ENCODE results near the gene ITPRIPL2.

The ITPRIPL2 gene

GRCh38 chr16:19130852-19131824 is 17.4 kb downstream of the ITPRIPL2 start:
- DNase-seq (ENCODE audit: low read depth): peak; percentile 91
- no peak overlapping the region for H3K4me3 ChIP-seq (ENCODE audit: control insufficient read depth, low read depth, low read length)
- TF ChIP-seq CTCF (conservative IDR thresholded peaks at IDR 0.05; ENCODE audit: control insufficient read depth, insufficient read depth, low read depth, low read length): no peak

DNA sequence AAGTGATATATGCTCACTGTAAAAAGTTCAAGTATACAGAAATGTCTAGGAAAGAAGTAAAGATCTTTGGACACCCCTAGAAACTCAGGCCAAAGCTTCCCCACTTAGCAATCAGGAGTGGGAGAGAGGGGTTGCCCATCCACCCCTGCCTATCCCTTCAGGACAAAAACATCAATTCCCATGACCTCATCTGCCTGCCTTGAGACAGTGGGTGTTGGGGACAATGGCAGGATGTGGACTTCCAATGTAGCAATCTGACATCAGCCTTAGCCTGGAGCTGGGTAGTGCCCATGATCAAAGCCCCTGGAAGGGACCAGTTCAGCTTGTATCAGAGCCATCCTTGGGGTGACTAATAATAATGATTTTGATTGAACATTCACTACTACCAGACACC is 18.1 kb downstream of the ITPRIPL2 start:
- no peak for DNase-seq (ENCODE audit: low read depth)
- no peak for TF ChIP-seq CTCF (conservative IDR thresholded peaks at IDR 0.05; ENCODE audit: control insufficient read depth, insufficient read depth, low read depth, low read length)
- H3K4me3 ChIP-seq (ENCODE audit: control insufficient read depth, low read depth, low read length): no peak overlapping the region

GRCh38 chr16:19132255-19132654 is 18.5 kb downstream of the ITPRIPL2 start:
- H3K4me3 ChIP-seq (ENCODE audit: control insufficient read depth, low read depth, low read length): no peak overlapping the region
- DNase-seq (ENCODE audit: low read depth): no peak
- TF ChIP-seq CTCF (conservative IDR thresholded peaks at IDR 0.05; ENCODE audit: control insufficient read depth, insufficient read depth, low read depth, low read length): no peak

DNA sequence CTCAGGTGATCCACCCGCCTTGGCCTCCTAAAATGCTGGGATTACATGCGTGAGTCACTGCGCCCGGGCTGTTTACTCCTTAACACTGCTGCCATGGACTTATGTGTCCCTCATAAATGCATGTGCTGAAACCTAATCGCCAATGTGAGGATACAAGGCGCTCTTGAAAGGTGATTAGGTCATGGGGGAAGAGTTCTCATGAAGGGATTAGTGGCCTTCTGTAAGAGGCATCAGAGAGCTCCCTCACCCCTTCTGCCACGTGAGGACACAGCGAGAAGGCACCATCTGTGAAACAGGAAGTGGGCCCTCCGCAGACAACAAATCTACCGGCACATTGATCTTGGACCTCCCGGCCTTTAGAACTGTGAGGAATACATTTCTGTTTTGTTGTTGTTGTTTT is 19.1 kb downstream of the ITPRIPL2 start:
- TF ChIP-seq CTCF (conservative IDR thresholded peaks at IDR 0.05; ENCODE audit: control insufficient read depth, insufficient read depth, low read depth, low read length): no peak

GRCh38 chr16:19133600-19133999 is 19.8 kb downstream of the ITPRIPL2 start:
- no peak overlapping the region for H3K4me3 ChIP-seq (ENCODE audit: control insufficient read depth, low read depth, low read length)
- DNase-seq (ENCODE audit: low read depth): no peak
- TF ChIP-seq CTCF (conservative IDR thresholded peaks at IDR 0.05; ENCODE audit: control insufficient read depth, insufficient read depth, low read depth, low read length): no peak

More for the DNA sequence above, 19.1 kb downstream of the ITPRIPL2 start:
- H3K4me3 ChIP-seq (ENCODE audit: control insufficient read depth, low read depth, low read length): no peak overlapping the region
- no peak for DNase-seq (ENCODE audit: low read depth)

DNA sequence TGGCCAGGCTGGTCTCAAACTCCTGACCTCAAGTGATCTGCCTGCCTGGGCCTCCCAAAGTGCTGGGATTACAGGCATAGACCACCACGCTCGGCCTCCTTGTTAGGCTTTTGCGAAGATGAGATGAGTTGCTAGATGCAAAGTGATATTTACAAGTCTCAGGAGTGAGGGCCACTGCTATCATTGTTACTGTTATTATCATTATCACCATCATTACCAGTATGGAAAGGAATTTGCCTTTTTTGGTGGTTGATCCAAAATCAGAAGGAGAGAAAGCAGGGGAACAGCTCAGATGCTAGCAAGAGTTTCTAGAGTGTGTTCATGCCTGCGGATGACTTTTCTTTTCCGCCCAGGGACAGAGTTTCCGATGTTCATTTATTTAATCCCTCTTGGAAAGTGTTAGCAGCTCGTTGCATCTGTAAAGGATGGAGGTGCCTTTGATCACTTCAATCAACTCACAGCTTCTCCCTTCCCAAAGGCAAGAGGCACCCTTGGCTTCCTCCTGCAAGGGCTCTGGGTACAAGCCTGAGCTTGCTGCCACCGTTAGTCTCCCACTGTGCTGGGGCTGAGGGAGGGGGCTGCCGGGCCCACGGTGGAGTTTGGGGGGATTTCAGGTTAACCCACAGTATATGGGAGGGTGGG is 21.6 kb downstream of the ITPRIPL2 start:
- no peak overlapping the region for H3K4me3 ChIP-seq (ENCODE audit: control insufficient read depth, low read depth, low read length)
- TF ChIP-seq CTCF (conservative IDR thresholded peaks at IDR 0.05; ENCODE audit: control insufficient read depth, insufficient read depth, low read depth, low read length): no peak
- no peak for DNase-seq (ENCODE audit: low read depth)

All from fibroblast of mammary gland (primary cell).